Body of pancreas (tissue), 4 donors: ENCODE data around the gene OSCP1.

Experiments used
- POLR2A ChIP-seq, 3 donors: fragments of 450-650 bp; IDR thresholded peaks; one replicate each; pipeline ENCODE4 v1.6.1; 2016; ENCODE audit warnings: antibody characterized with exemption in 3 of 3, mild to moderate bottlenecking in 2 of 3
- TF ChIP-seq, protein P1 (sequence below), 7 experiments: fragments of 450-650 bp in 4 of 7; fragments of 200-600 bp in 3 of 7; sonication (generic) in 3 of 7; IDR thresholded peaks; one replicate each; pipeline ENCODE4 v1.5.1; 2016 to 2019; ENCODE audit warnings: antibody characterized with exemption in 7 of 7

DNA sequence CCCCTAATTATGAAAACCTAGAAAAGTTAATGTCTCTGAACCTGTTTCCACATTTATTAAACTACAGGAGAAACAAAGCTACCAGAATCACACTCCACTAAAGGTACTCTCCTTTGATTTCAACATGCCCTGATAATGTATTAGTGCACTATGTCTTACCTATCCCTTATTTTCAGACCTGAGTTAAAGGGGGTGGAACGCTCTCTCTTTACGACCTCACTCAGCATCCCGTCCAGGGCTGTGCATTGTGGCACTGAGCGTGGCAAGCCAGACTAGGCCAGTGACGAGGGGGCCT lies 53.2 kb downstream of the OSCP1 start:
- TF ChIP-seq POLR2A (IDR thresholded peaks at IDR 0.05), result no peak
- TF ChIP-seq, protein P1, sequence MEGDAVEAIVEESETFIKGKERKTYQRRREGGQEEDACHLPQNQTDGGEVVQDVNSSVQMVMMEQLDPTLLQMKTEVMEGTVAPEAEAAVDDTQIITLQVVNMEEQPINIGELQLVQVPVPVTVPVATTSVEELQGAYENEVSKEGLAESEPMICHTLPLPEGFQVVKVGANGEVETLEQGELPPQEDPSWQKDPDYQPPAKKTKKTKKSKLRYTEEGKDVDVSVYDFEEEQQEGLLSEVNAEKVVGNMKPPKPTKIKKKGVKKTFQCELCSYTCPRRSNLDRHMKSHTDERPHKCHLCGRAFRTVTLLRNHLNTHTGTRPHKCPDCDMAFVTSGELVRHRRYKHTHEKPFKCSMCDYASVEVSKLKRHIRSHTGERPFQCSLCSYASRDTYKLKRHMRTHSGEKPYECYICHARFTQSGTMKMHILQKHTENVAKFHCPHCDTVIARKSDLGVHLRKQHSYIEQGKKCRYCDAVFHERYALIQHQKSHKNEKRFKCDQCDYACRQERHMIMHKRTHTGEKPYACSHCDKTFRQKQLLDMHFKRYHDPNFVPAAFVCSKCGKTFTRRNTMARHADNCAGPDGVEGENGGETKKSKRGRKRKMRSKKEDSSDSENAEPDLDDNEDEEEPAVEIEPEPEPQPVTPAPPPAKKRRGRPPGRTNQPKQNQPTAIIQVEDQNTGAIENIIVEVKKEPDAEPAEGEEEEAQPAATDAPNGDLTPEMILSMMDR (IDR thresholded peaks at IDR 0.05), result no peak
